GM10266 (cell line): ENCODE measurements around the gene DNAH9.

ENCODE experiments used
- DNase-seq: peaks from one replicate; pipeline ENCODE4 v3.0.0; 2012; ENCODE audit errors: extremely low spot score
- CTCF ChIP-seq: IDR thresholded peaks from 2 replicates; pipeline ENCODE4 v1.5.1; 2012; ENCODE audit warnings: mild to moderate bottlenecking, low read depth; ENCODE audit not compliant: control insufficient read depth, insufficient read depth; ENCODE audit errors: missing control alignments

DNAH9 gene

GRCh38 chr17:11608396-11608795 lies 10.1 kb downstream of the DNAH9 start:
- no peak for TF ChIP-seq CTCF
- DNase-seq, result no peak

GRCh38 chr17:11610999-11611566 lies 12.8 kb downstream of the DNAH9 start:
- no peak for DNase-seq

GRCh38 chr17:11612956-11613355 lies 14.7 kb downstream of the DNAH9 start:
- TF ChIP-seq CTCF, result no peak
- DNase-seq, result no peak

More at GRCh38 chr17:11610999-11611566, 12.8 kb downstream of the DNAH9 start:
- TF ChIP-seq CTCF, result no peak

GRCh38 chr17:11618861-11619566 lies 20.7 kb downstream of the DNAH9 start:
- no peak for DNase-seq

GRCh38 chr17:11622492-11622891 lies 24.2 kb downstream of the DNAH9 start:
- DNase-seq, result no peak
- no peak for TF ChIP-seq CTCF

More at GRCh38 chr17:11618861-11619566, 20.7 kb downstream of the DNAH9 start:
- TF ChIP-seq CTCF, result no peak

- TF ChIP-seq CTCF, result no peak
- DNase-seq, result no peak
Measured at GRCh38 chr17:11624976-11625375, 26.7 kb downstream of the DNAH9 start.

- TF ChIP-seq CTCF, result no peak
Measured at GRCh38 chr17:11625878-11626277, 27.6 kb downstream of the DNAH9 start.

More at GRCh38 chr17:11625878-11626277, 27.6 kb downstream of the DNAH9 start:
- DNase-seq, result no peak
